WERI-Rb-1 (cell line): ENCODE measurements around the gene ADRB2.

ENCODE experiments used
- DNase-seq: peaks from one replicate; pipeline ENCODE4 v3.0.0-alpha.2; 2020
- H3K27ac ChIP-seq: fragments of 250-450 bp; sonication (Bioruptor Pico); 2 replicates; pipeline ENCODE4 v1.5.1; 2020; ENCODE audit warnings: mild to moderate bottlenecking, moderate library complexity
- H3K27me3 ChIP-seq: fragments of 250-450 bp; sonication (Bioruptor Pico); 2 replicates; pipeline ENCODE4 v1.5.1; 2021; ENCODE audit warnings: mild to moderate bottlenecking, low read depth, moderate library complexity; ENCODE audit not compliant: insufficient read depth, severe bottlenecking
- H3K36me3 ChIP-seq: fragments of 250-450 bp; sonication (Bioruptor Pico); 2 replicates; pipeline ENCODE4 v1.5.1; 2020; ENCODE audit warnings: mild to moderate bottlenecking, moderate library complexity
- H3K4me3 ChIP-seq: 2 replicates; pipeline ENCODE4 v1.5.1; 2011; ENCODE audit warnings: low read depth, mild to moderate bottlenecking, control low read depth, low read length
- H3K9me3 ChIP-seq: fragments of 250-450 bp; sonication (Bioruptor Pico); 2 replicates; pipeline ENCODE4 v1.5.1; 2021; ENCODE audit warnings: mild to moderate bottlenecking, moderate library complexity; ENCODE audit not compliant: severe bottlenecking
- CTCF ChIP-seq: IDR thresholded peaks from 2 replicates; pipeline ENCODE4 v1.5.1; 2011; ENCODE audit warnings: low read depth, mild to moderate bottlenecking, control low read depth, inconsistent platforms, low read length

Gene ADRB2

GRCh38 chr5:148793261-148793660, 33.1 kb upstream of the ADRB2 start:
- H3K27me3 ChIP-seq: peaks cover 31% of the 10 kb centered on the region
- no peak overlapping the region for H3K4me3 ChIP-seq
- TF ChIP-seq CTCF: no peak
- H3K9me3 ChIP-seq: no peaks in the 10 kb centered on the region
- no peaks in the 10 kb centered on the region for H3K36me3 ChIP-seq
- no peak overlapping the region for H3K27ac ChIP-seq
- DNase-seq: no peak

- Histone ChIP-seq H3K27me3 (peaks cover 28% of the 10 kb centered on the region), H3K9me3 (no peaks in the 10 kb centered on the region), H3K4me3 (no peak overlapping the region), H3K36me3 (no peaks in the 10 kb centered on the region), H3K27ac (no peak overlapping the region)
- no peak for DNase-seq
- no peak for TF ChIP-seq CTCF
These were observed 32.1 kb upstream of the ADRB2 start for GRCh38 chr5:148794275-148794674.

GRCh38 chr5:148794729-148795561, 31.5 kb upstream of the ADRB2 start:
- H3K4me3 ChIP-seq: no peak overlapping the region

GRCh38 chr5:148796936-148797335, 29.5 kb upstream of the ADRB2 start:
- no peak overlapping the region for H3K27ac ChIP-seq
- no peak for TF ChIP-seq CTCF
- H3K4me3 ChIP-seq: no peak overlapping the region
- H3K36me3 ChIP-seq: no peaks in the 10 kb centered on the region
- DNase-seq: no peak
- H3K9me3 ChIP-seq: no peaks in the 10 kb centered on the region
- peaks cover 21% of the 10 kb centered on the region for H3K27me3 ChIP-seq

More at GRCh38 chr5:148794729-148795561, 31.5 kb upstream of the ADRB2 start:
- no peak for DNase-seq
- Histone ChIP-seq H3K36me3 (no peaks in the 10 kb centered on the region), H3K27ac (no peak overlapping the region), H3K27me3 (peaks cover 23% of the 10 kb centered on the region), H3K9me3 (no peaks in the 10 kb centered on the region)
- no peak for TF ChIP-seq CTCF

GRCh38 chr5:148798786-148799185, 27.6 kb upstream of the ADRB2 start:
- Histone ChIP-seq H3K27me3 (peaks cover 21% of the 10 kb centered on the region), H3K9me3 (no peaks in the 10 kb centered on the region), H3K36me3 (no peaks in the 10 kb centered on the region), H3K4me3 (no peak overlapping the region), H3K27ac (no peak overlapping the region)
- no peak for TF ChIP-seq CTCF
- DNase-seq: no peak
